KMS-11 (cell line): ENCODE measurements around the gene TSPAN13.

Experiments used
- H2AFZ ChIP-seq: fragments of 200-600 bp; sonication (generic); 2 replicates; pipeline ENCODE4 v1.6.1; 2016; ENCODE audit warnings: antibody characterized with exemption, mixed run types, low read depth
- H3K27ac ChIP-seq: fragments of 200-600 bp; sonication (generic); 2 replicates; pipeline ENCODE4 v1.6.1; 2016; ENCODE audit warnings: mild to moderate bottlenecking, mixed run types
- H3K27me3 ChIP-seq: fragments of 200-600 bp; sonication (generic); 2 replicates; pipeline ENCODE4 v1.6.1; 2017; ENCODE audit warnings: mild to moderate bottlenecking, low read depth, mixed run types, moderate library complexity; ENCODE audit not compliant: insufficient read depth
- H3K36me3 ChIP-seq: fragments of 200-600 bp; sonication (generic); 2 replicates; pipeline ENCODE4 v1.6.1; 2017; ENCODE audit warnings: mild to moderate bottlenecking, mixed run types; ENCODE audit not compliant: insufficient read depth
- H3K4me1 ChIP-seq: fragments of 200-600 bp; sonication (generic); 2 replicates; pipeline ENCODE4 v1.6.1; 2016; ENCODE audit warnings: mild to moderate bottlenecking, low read depth, mixed run types; ENCODE audit not compliant: poor library complexity, severe bottlenecking
- H3K4me2 ChIP-seq: fragments of 200-600 bp; sonication (generic); 2 replicates; pipeline ENCODE4 v1.7.0; 2016; ENCODE audit warnings: mild to moderate bottlenecking, mixed run types
- H3K4me3 ChIP-seq: fragments of 200-600 bp; sonication (generic); IDR thresholded peaks from 2 replicates; pipeline ENCODE4 v1.6.1; 2017; ENCODE audit warnings: low read depth, low read length, mixed read lengths; ENCODE audit not compliant: insufficient read depth
- H3K79me2 ChIP-seq: fragments of 200-600 bp; sonication (generic); 2 replicates; pipeline ENCODE4 v1.6.1; 2016; ENCODE audit warnings: low read depth, mixed run types; ENCODE audit not compliant: insufficient read depth
- H3K9ac ChIP-seq: fragments of 200-600 bp; sonication (generic); 2 replicates; pipeline ENCODE4 v1.6.1; 2016; ENCODE audit warnings: mild to moderate bottlenecking, mixed run types
- H4K20me1 ChIP-seq: fragments of 200-600 bp; sonication (generic); 2 replicates; pipeline ENCODE4 v1.6.1; 2016; ENCODE audit warnings: mild to moderate bottlenecking, mixed run types; ENCODE audit not compliant: insufficient read depth
- TF ChIP-seq, protein P1 (sequence below): fragments of 200-600 bp; sonication (generic); conservative IDR thresholded peaks from 2 replicates; pipeline ENCODE4 v1.6.1; 2017; ENCODE audit warnings: low read depth, mild to moderate bottlenecking, antibody characterized with exemption, low read length, moderate library complexity, mixed read lengths

TSPAN13 gene

DNA sequence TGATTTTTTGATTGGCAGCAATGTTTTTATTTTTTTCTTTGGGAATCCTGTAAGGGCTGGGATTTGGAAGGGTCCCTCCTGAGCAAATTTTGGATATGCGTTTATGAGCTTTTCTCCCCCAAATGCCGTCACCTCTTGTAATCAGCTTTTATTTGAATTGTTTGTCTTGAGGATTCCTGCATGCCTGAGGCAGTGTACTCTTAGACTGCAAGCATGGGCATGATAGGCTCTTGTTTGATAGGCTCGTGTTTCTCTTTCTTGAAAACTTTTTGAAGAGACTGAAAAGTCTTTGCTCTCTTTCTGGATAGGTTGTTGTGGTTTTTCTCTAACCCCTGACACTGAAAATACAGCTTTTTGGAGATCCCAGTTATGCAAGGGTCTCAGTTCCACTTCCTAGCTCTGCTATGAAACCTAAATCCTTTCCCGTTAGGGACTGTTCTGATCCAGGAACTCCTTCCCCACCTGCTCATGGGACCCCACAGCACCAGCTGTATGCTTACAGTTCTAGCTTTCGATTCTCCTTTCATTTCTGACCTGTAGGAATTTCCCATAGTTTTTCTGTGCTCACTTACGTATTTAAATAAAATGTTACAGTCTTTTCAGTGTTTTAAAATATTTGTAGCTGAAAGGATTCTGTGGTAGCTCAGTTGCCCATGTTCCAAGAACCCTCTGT is 17.2 kb downstream of the TSPAN13 start:
- H4K20me1 ChIP-seq = no peaks in the 10 kb centered on the region
- TF ChIP-seq, protein P1, sequence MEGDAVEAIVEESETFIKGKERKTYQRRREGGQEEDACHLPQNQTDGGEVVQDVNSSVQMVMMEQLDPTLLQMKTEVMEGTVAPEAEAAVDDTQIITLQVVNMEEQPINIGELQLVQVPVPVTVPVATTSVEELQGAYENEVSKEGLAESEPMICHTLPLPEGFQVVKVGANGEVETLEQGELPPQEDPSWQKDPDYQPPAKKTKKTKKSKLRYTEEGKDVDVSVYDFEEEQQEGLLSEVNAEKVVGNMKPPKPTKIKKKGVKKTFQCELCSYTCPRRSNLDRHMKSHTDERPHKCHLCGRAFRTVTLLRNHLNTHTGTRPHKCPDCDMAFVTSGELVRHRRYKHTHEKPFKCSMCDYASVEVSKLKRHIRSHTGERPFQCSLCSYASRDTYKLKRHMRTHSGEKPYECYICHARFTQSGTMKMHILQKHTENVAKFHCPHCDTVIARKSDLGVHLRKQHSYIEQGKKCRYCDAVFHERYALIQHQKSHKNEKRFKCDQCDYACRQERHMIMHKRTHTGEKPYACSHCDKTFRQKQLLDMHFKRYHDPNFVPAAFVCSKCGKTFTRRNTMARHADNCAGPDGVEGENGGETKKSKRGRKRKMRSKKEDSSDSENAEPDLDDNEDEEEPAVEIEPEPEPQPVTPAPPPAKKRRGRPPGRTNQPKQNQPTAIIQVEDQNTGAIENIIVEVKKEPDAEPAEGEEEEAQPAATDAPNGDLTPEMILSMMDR = no peak
- H3K79me2 ChIP-seq = no peaks in the 10 kb centered on the region
- no peak overlapping the region for H2AFZ ChIP-seq
- no peak overlapping the region for H3K9ac ChIP-seq
- H3K27me3 ChIP-seq = no peaks in the 10 kb centered on the region
- H3K4me3 ChIP-seq = no peak overlapping the region
- H3K4me2 ChIP-seq = no peak overlapping the region
- no peaks in the 10 kb centered on the region for H3K4me1 ChIP-seq
- H3K27ac ChIP-seq = no peak overlapping the region
- H3K36me3 ChIP-seq = no peaks in the 10 kb centered on the region

DNA sequence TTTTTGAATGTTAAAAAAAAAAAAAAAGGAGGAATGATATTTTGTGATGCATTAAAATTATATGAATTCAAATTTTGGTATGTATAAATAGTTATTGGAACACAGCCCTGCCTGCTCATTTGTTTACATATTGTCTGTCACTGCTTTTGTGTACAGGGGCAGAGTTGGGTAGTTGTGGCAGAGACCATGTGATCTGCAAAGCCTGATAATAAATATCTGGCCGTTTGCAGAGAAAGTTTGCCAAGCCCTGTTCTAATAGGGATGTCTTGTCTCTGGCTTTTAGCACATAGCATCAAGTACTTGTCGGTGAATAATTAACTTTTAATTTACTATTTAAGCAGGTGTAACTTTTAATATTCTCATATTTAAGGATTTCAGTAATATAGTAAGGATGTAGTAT is 19.8 kb downstream of the TSPAN13 start:
- H3K4me2 ChIP-seq = no peak overlapping the region
- H3K9ac ChIP-seq = no peak overlapping the region
- H3K36me3 ChIP-seq = no peaks in the 10 kb centered on the region
- no peaks in the 10 kb centered on the region for H4K20me1 ChIP-seq
- no peaks in the 10 kb centered on the region for H3K27me3 ChIP-seq
- H3K4me3 ChIP-seq = no peak overlapping the region
- TF ChIP-seq, protein P1 = no peak
- H3K79me2 ChIP-seq = no peaks in the 10 kb centered on the region
- no peak overlapping the region for H3K27ac ChIP-seq
- no peak overlapping the region for H2AFZ ChIP-seq
- H3K4me1 ChIP-seq = no peaks in the 10 kb centered on the region

DNA sequence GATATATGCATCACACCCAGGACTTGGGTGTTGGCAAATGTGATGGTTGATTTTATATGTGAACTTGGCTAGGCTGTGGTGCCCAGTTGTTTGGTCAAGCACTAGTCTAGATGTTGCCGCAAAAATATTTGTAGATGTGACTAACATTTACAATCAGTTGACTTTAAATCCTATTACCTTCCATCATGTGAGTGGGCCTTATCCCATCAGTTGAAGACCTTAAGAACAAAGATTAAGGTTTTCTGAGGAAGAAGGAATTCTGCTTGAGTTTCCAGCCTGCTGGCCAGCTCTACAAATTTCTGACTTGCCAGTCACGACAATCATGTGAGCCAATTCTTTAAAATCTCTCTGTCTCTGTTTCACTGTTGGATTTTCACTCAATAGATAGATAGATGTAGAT is 20.3 kb downstream of the TSPAN13 start:
- Histone ChIP-seq H3K27me3 (no peaks in the 10 kb centered on the region), H3K79me2 (no peaks in the 10 kb centered on the region), H3K9ac (no peak overlapping the region), H3K4me1 (no peaks in the 10 kb centered on the region), H3K4me3 (no peak overlapping the region), H3K36me3 (no peaks in the 10 kb centered on the region), H3K4me2 (no peak overlapping the region), H3K27ac (no peak overlapping the region), H2AFZ (no peak overlapping the region), H4K20me1 (no peaks in the 10 kb centered on the region)
- TF ChIP-seq, protein P1 = no peak

DNA sequence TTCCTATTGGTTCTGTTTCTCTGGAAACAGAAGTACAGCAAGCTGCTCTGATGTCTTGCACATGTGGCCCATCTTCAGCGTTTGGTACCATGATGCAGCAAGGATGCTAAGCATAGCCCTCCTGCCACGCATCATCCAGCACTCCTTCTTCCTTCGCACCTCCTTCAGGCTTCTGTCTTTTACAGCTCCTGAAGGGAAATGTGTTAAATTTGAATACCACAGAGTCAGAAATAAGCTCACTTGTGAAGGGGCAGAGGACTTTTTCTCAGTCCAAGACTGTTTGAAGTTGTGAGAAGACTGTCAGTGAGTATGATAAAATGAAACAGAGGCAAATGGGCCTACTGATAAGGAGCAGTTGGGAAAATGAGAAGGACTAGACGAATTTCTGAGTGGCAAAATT is 20.7 kb downstream of the TSPAN13 start:
- Histone ChIP-seq H3K9ac (no peak overlapping the region), H3K27ac (no peak overlapping the region), H4K20me1 (no peaks in the 10 kb centered on the region), H3K79me2 (no peaks in the 10 kb centered on the region), H3K4me1 (no peaks in the 10 kb centered on the region), H3K27me3 (no peaks in the 10 kb centered on the region), H3K4me2 (no peak overlapping the region), H2AFZ (no peak overlapping the region), H3K4me3 (no peak overlapping the region), H3K36me3 (no peaks in the 10 kb centered on the region)
- TF ChIP-seq, protein P1 = no peak
